MCF 10A (cell line): ENCODE measurements around the gene REN. TPM values are rescaled to one million over a fixed set of nuclear protein-coding genes. Genes with fewer than 3 reads are reported as not detected.

Experiments used
- BruUV-seq: library from RNA; stranded (reverse); fragments of 400-500 nt; replicated peaks from 2 replicates; lab custom pipeline; 2021; lab: Mats Ljungman, UMichigan
- CTCF ChIA-PET: fragments of 300-600 bp; sonication (Branson Sonifier 250); formaldehyde crosslinking; extraction: SDS; loops from one replicate; lab custom pipeline; 2021; ENCODE audit warnings: antibody characterized with exemption, inconsistent platforms; lab: Yijun Ruan, JAX
- POLR2A ChIA-PET: fragments of 300-600, 350-650 bp; sonication (Branson Sonifier 250); formaldehyde crosslinking; extraction: SDS; loops from one replicate; lab custom pipeline; 2020; ENCODE audit warnings: antibody characterized with exemption, inconsistent platforms; lab: Yijun Ruan, JAX
- DNase-seq: peaks from one replicate; pipeline ENCODE4 v3.0.0-alpha.2; 2018; ENCODE audit not compliant: unreplicated experiment
- H3K27ac Mint-ChIP-seq: one replicate; pipeline ENCODE4 v1.8.0; 2022; ENCODE audit warnings: mild to moderate bottlenecking, low read depth, mixed read lengths; ENCODE audit not compliant: unreplicated experiment
- H3K27me3 Mint-ChIP-seq: one replicate; pipeline ENCODE4 v1.8.0; 2022; ENCODE audit warnings: mixed read lengths; ENCODE audit not compliant: insufficient read depth, unreplicated experiment
- H3K36me3 Mint-ChIP-seq: one replicate; pipeline ENCODE4 v1.8.0; 2022; ENCODE audit warnings: mild to moderate bottlenecking, moderate library complexity, mixed read lengths; ENCODE audit not compliant: insufficient read depth, unreplicated experiment
- H3K4me1 Mint-ChIP-seq: one replicate; pipeline ENCODE4 v1.8.0; 2022; ENCODE audit warnings: mixed read lengths; ENCODE audit not compliant: insufficient read depth, unreplicated experiment
- H3K4me3 Mint-ChIP-seq: one replicate; pipeline ENCODE4 v1.8.0; 2022; ENCODE audit warnings: mild to moderate bottlenecking, moderate library complexity, mixed read lengths; ENCODE audit not compliant: unreplicated experiment
- H3K9me3 Mint-ChIP-seq: one replicate; pipeline ENCODE4 v1.8.0; 2022; ENCODE audit warnings: mixed read lengths; ENCODE audit not compliant: unreplicated experiment
- CTCF ChIP-seq: fragments of 200-600 bp; IDR thresholded peaks from one replicate; pipeline ENCODE4 v1.8.0; 2022; ENCODE audit warnings: antibody characterized with exemption, mild to moderate bottlenecking; ENCODE audit not compliant: unreplicated experiment
- intact Hi-C: fragments of 100-400 bp; cut with micrococcal nuclease; formaldehyde crosslinking; loops from 2 replicates; pipeline ENCODE4 v1.14.1; 2022
- total RNA-seq: library from RNA; stranded (reverse); gene quantifications from 2 replicates; pipeline ENCODE4 v1.2.3, GENCODE V29; 2022

Gene REN
- total RNA-seq, 1 experiment from 2014 or later: not detected

DNA sequence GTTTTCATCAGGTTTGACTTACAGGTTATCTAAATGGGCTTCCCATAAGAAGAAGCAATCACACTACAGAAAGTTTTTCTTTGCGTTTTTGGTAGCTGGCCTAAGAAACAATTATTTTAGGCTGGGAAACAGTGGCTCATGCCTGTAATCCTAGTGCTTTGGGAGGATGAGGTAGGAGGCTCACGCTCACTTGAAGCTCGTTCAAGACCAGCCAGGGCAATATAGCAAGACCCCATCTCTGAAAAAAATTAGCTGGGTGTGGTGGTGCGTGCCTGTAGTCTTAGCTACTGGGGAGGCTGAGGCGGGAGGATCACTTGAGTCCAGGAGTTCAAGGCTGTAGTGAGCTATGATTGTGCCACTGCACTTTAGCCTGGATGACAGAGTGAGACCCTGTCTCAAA is 1.6 kb upstream of the REN start:
- H3K9me3 Mint-ChIP-seq: no peaks in the 10 kb centered on the region
- H3K36me3 Mint-ChIP-seq: no peaks in the 10 kb centered on the region
- TF ChIP-seq CTCF: no peak
- no peak for DNase-seq
- ChIA-PET POLR2A (interaction anchor here (0.8 to 1.6 kb wide), 8 partner anchors 9 to 231 kb away, joined by 3 to 5 read pairs (median 4); no protein-coding TSS in a partner anchor), CTCF (interaction anchor here (0.6 to 18.9 kb wide), 15 partner anchors 8 to 327 kb away, joined by 3 to 505 read pairs (median 4); partner anchors contain the start of genes GOLT1A, PIK3C2B and PLEKHA6)
- no TSS peak for BruUV-seq
- H3K4me3 Mint-ChIP-seq: no peak overlapping the region
- no peaks in the 10 kb centered on the region for H3K27me3 Mint-ChIP-seq
- H3K4me1 Mint-ChIP-seq: peaks cover 7% of the 10 kb centered on the region
- H3K27ac Mint-ChIP-seq: no peak overlapping the region
- intact Hi-C loops: no loop called here

DNA sequence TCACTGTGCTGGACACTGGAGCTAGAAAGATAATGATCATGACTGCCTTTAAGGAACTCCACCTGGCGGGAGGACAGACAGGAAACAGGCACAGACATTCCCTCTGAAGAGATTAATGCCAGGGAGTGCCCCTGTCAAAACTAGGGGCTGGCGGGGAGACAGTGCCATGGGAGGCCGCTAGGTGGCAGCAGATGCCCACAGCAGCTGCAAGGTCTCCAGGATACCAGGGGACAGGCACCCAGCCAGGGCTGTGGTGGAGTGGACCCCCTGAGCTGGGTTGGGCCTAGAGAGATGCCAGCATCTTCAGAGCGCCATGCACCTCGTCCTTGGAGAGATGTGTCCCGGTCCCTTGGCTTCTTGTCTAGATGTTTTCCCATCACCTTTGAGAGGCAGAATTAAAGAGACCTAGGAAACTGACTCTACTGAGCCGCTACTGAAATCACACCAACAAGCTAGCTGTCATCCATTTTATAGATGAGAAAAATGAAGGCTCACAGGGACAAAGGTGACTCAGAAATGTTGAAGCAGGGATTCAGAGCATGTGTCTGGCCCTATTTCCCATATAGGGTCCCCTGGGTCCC is 3.6 kb downstream of the REN start:
- BruUV-seq: no TSS peak
- no peak overlapping the region for H3K27ac Mint-ChIP-seq

GRCh38 chr1:204161609-204162493 is 4.3 kb downstream of the REN start:
- no peak for DNase-seq
- ChIA-PET CTCF (interaction anchor here (0.5 to 18.9 kb wide), 74 partner anchors 9 to 1556 kb away, joined by 3 to 505 read pairs (median 5); partner anchors contain the start of genes ETNK2, GOLT1A, PIK3C2B and PLEKHA6), POLR2A (interaction anchor here (0.5 to 2.5 kb wide), 16 partner anchors 11 to 1437 kb away, joined by 3 to 12 read pairs (median 3); partner anchors contain the start of genes PIK3C2B and SNRPE)
- no peak overlapping the region for H3K4me3 Mint-ChIP-seq
- intact Hi-C loops: loop anchor here (1.0 to 5.0 kb wide), 8 partner anchors 33 to 341 kb away; partner anchors contain the start of gene SNRPE
- peaks cover 6% of the 10 kb centered on the region for H3K4me1 Mint-ChIP-seq
- no peaks in the 10 kb centered on the region for H3K27me3 Mint-ChIP-seq
- no peak overlapping the region for H3K27ac Mint-ChIP-seq
- no TSS peak for BruUV-seq
- TF ChIP-seq CTCF: no peak
- H3K9me3 Mint-ChIP-seq: no peaks in the 10 kb centered on the region
- no peaks in the 10 kb centered on the region for H3K36me3 Mint-ChIP-seq

More for the DNA sequence above, 3.6 kb downstream of the REN start:
- Mint-ChIP-seq H3K4me1 (peaks cover 6% of the 10 kb centered on the region), H3K9me3 (no peaks in the 10 kb centered on the region), H3K27me3 (no peaks in the 10 kb centered on the region), H3K36me3 (no peaks in the 10 kb centered on the region), H3K4me3 (no peak overlapping the region)
- peak; percentile 95 for DNase-seq
- ChIA-PET POLR2A (interaction anchor here (0.6 to 2.5 kb wide), 15 partner anchors 10 to 1436 kb away, joined by 3 to 12 read pairs (median 3); partner anchors contain the start of genes PIK3C2B and SNRPE), CTCF (interaction anchor here (0.5 to 18.9 kb wide), 92 partner anchors 10 to 921 kb away, joined by 3 to 505 read pairs (median 4); partner anchors contain the start of genes ETNK2, GOLT1A, PIK3C2B and PLEKHA6)
- intact Hi-C loops: loop anchor here (1.0 to 5.0 kb wide), 8 partner anchors 33 to 340 kb away; partner anchors contain the start of gene SNRPE
- TF ChIP-seq CTCF: peak; percentile 100
